Measurements from ENCODE around the gene DUSP28. TPM values are rescaled to one million over a fixed set of nuclear protein-coding genes. Genes with fewer than 3 reads are reported as not detected.

DUSP28 gene
- total RNA-seq, 1 experiment from 2014 or later = 4.9 TPM

GRCh38 chr2:240597419-240598181, 37.4 kb downstream of the DUSP28 start:
- POLR2A ChIA-PET (ENCODE audit: low non-redundant PET) = no interaction called here
- no peaks in the 10 kb centered on the region for H3K27me3 ChIP-seq (replicated peaks; ENCODE audit: insufficient read depth, low read depth, low read length, poor library complexity)
- no peaks in the 10 kb centered on the region for H3K4me1 ChIP-seq (ENCODE audit: insufficient read depth, low read length, poor library complexity, severe bottlenecking)
- DNase-seq (ENCODE audit: low spot score) = no peak
- H3K27ac ChIP-seq (ENCODE audit: low read depth, low read length, poor library complexity, severe bottlenecking) = no peak overlapping the region
- no peaks in the 10 kb centered on the region for H3K9me3 ChIP-seq (ENCODE audit: low read depth, low read length, poor library complexity, severe bottlenecking)
- H3K4me3 ChIP-seq (ENCODE audit: low read depth, low read length, poor library complexity, severe bottlenecking) = no peak overlapping the region
- no TSS peak for BruUV-seq (replicated peaks)
- no peak for TF ChIP-seq EZH2 (IDR thresholded peaks at IDR 0.05; ENCODE audit: borderline replicate concordance, low read depth, low read length, poor library complexity, severe bottlenecking)
- TF ChIP-seq, protein P1, sequence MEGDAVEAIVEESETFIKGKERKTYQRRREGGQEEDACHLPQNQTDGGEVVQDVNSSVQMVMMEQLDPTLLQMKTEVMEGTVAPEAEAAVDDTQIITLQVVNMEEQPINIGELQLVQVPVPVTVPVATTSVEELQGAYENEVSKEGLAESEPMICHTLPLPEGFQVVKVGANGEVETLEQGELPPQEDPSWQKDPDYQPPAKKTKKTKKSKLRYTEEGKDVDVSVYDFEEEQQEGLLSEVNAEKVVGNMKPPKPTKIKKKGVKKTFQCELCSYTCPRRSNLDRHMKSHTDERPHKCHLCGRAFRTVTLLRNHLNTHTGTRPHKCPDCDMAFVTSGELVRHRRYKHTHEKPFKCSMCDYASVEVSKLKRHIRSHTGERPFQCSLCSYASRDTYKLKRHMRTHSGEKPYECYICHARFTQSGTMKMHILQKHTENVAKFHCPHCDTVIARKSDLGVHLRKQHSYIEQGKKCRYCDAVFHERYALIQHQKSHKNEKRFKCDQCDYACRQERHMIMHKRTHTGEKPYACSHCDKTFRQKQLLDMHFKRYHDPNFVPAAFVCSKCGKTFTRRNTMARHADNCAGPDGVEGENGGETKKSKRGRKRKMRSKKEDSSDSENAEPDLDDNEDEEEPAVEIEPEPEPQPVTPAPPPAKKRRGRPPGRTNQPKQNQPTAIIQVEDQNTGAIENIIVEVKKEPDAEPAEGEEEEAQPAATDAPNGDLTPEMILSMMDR (conservative IDR thresholded peaks at IDR 0.05; ENCODE audit: low read depth, low read length) = no peak
- CTCF ChIA-PET = no interaction called here
- intact Hi-C loops (cut with micrococcal nuclease; ENCODE audit: unreplicated experiment) = no loop called here
- peaks cover 7% of the 10 kb centered on the region for H3K36me3 ChIP-seq (ENCODE audit: insufficient read depth, low read length, poor library complexity, severe bottlenecking)

GRCh38 chr2:240598311-240598911, 38.3 kb downstream of the DUSP28 start:
- Histone ChIP-seq H3K4me1 (ENCODE audit: insufficient read depth, low read length, poor library complexity, severe bottlenecking) (no peaks in the 10 kb centered on the region), H3K9me3 (ENCODE audit: low read depth, low read length, poor library complexity, severe bottlenecking) (no peaks in the 10 kb centered on the region), H3K27me3 (replicated peaks; ENCODE audit: insufficient read depth, low read depth, low read length, poor library complexity) (no peaks in the 10 kb centered on the region), H3K4me3 (ENCODE audit: low read depth, low read length, poor library complexity, severe bottlenecking) (no peak overlapping the region), H3K27ac (ENCODE audit: low read depth, low read length, poor library complexity, severe bottlenecking) (no peak overlapping the region), H3K36me3 (ENCODE audit: insufficient read depth, low read length, poor library complexity, severe bottlenecking) (peaks cover 7% of the 10 kb centered on the region)
- BruUV-seq (replicated peaks) = no TSS peak
- intact Hi-C loops (cut with micrococcal nuclease; ENCODE audit: unreplicated experiment) = no loop called here
- no peak for TF ChIP-seq EZH2 (IDR thresholded peaks at IDR 0.05; ENCODE audit: borderline replicate concordance, low read depth, low read length, poor library complexity, severe bottlenecking)
- TF ChIP-seq, protein P1 (conservative IDR thresholded peaks at IDR 0.05; ENCODE audit: low read depth, low read length) = no peak
- no peak for DNase-seq (ENCODE audit: low spot score)
- ChIA-PET CTCF (no interaction called here), POLR2A (ENCODE audit: low non-redundant PET) (no interaction called here)

DNA sequence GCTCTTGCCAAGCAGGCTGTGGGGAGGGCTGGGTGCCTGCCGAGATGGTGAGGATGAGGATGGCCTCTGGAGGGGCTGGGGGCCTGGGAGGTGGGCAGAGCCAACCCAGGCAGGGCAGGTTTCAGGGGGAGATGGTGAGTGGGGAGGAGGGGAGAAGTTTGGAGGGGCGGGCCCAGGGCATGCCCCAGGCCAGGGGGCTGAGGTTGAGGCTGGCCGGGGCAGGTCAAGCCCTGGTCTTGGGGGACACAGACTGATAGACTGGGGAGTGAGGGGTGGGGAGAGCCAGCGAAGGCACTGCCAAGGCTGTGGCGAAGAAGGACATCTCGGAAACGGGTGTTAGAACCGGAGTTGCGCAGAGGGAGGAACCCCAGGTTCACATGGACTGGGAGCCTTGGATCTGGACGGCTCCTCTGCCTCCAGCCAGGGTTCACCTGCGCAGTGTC, 39.0 kb downstream of the DUSP28 start:
- no peak for DNase-seq (ENCODE audit: low spot score)

More for the DNA sequence above, 39.0 kb downstream of the DUSP28 start:
- no TSS peak for BruUV-seq (replicated peaks)
- intact Hi-C loops (cut with micrococcal nuclease; ENCODE audit: unreplicated experiment) = no loop called here
- H3K4me1 ChIP-seq (ENCODE audit: insufficient read depth, low read length, poor library complexity, severe bottlenecking) = no peaks in the 10 kb centered on the region
- POLR2A ChIA-PET (ENCODE audit: low non-redundant PET) = no interaction called here
- H3K27ac ChIP-seq (ENCODE audit: low read depth, low read length, poor library complexity, severe bottlenecking) = no peak overlapping the region
- H3K4me3 ChIP-seq (ENCODE audit: low read depth, low read length, poor library complexity, severe bottlenecking) = no peak overlapping the region
- H3K27me3 ChIP-seq (replicated peaks; ENCODE audit: insufficient read depth, low read depth, low read length, poor library complexity) = no peaks in the 10 kb centered on the region
- no peaks in the 10 kb centered on the region for H3K9me3 ChIP-seq (ENCODE audit: low read depth, low read length, poor library complexity, severe bottlenecking)
- peaks cover 7% of the 10 kb centered on the region for H3K36me3 ChIP-seq (ENCODE audit: insufficient read depth, low read length, poor library complexity, severe bottlenecking)
- CTCF ChIA-PET = no interaction called here
- TF ChIP-seq EZH2 (IDR thresholded peaks at IDR 0.05; ENCODE audit: borderline replicate concordance, low read depth, low read length, poor library complexity, severe bottlenecking) = no peak
- TF ChIP-seq, protein P1 (conservative IDR thresholded peaks at IDR 0.05; ENCODE audit: low read depth, low read length) = no peak

Data from A673 (cell line).